HEK293 (cell line): Measurements from ENCODE around the gene SREBF2.
"Not testable (repeated sequence)": the region's sequence is repeated elsewhere in the genome, so short reads cannot be mapped to it uniquely, and the experiment has no call there.

ENCODE experiments used
- CTCF ChIP-seq: fragments of 450-650 bp; formaldehyde crosslinking; IDR thresholded peaks from 2 replicates; pipeline ENCODE4 v1.5.1; 2016; ENCODE audit warnings: missing biosample characterization, missing genetic modification characterization
- OVOL3 ChIP-seq: fragments of 450-650 bp; formaldehyde crosslinking; IDR thresholded peaks from 2 replicates; pipeline ENCODE4 v1.5.1; 2016; ENCODE audit warnings: missing biosample characterization, missing genetic modification characterization
- YY1 ChIP-seq: fragments of 450-650 bp; formaldehyde crosslinking; IDR thresholded peaks from 2 replicates; pipeline ENCODE4 v1.5.1; 2018; ENCODE audit warnings: missing biosample characterization, missing genetic modification characterization
- ZBTB20 ChIP-seq: fragments of 450-650 bp; formaldehyde crosslinking; IDR thresholded peaks from 2 replicates; pipeline ENCODE4 v1.5.1; 2016; ENCODE audit warnings: missing biosample characterization, missing genetic modification characterization
- ZNF239 ChIP-seq: fragments of 450-650 bp; formaldehyde crosslinking; IDR thresholded peaks from 2 replicates; pipeline ENCODE4 v1.5.1; 2016; ENCODE audit warnings: missing biosample characterization, missing genetic modification characterization
- ZNF510 ChIP-seq: fragments of 450-650 bp; formaldehyde crosslinking; IDR thresholded peaks from 2 replicates; pipeline ENCODE4 v1.5.1; 2018; ENCODE audit warnings: mild to moderate bottlenecking, missing genetic modification characterization, missing biosample characterization; ENCODE audit not compliant: insufficient replicate concordance
- ZNF549 ChIP-seq: fragments of 450-650 bp; IDR thresholded peaks from 2 replicates; pipeline ENCODE4 v1.5.1; 2018; ENCODE audit warnings: missing biosample characterization, missing genetic modification characterization, mild to moderate bottlenecking, inconsistent platforms, moderate library complexity
- ZNF555 ChIP-seq: fragments of 450-650 bp; formaldehyde crosslinking; conservative IDR thresholded peaks from 2 replicates; pipeline ENCODE4 v1.5.1; 2017; ENCODE audit warnings: missing biosample characterization, mild to moderate bottlenecking, missing genetic modification characterization, inconsistent platforms
- ZNF561 ChIP-seq: fragments of 450-650 bp; IDR thresholded peaks from 2 replicates; pipeline ENCODE4 v1.5.1; 2018; ENCODE audit warnings: missing biosample characterization, missing genetic modification characterization, borderline replicate concordance

- not testable (repeated sequence) for TF ChIP-seq CTCF (tag by site-specific recombination); ZNF549 (tag by site-specific recombination); ZNF510 (tag by site-specific recombination); ZNF239 (tag by site-specific recombination); ZNF555; ZBTB20 (tag by site-specific recombination); OVOL3 (tag by site-specific recombination); YY1; ZNF561 (tag by site-specific recombination)
Observed at GRCh38 chr22:41870081-41870480, 37.2 kb downstream of the SREBF2 start.
